ENCODE data around the gene RPS15. TPM values are rescaled to one million over a fixed set of nuclear protein-coding genes. Genes with fewer than 3 reads are reported as not detected.

Gene RPS15
- total and polyA plus RNA-seq, 2 of the 13 experiments (the other 11 are each of a cell fraction or from before 2014, with no cell fraction given): 695 to 1,411 TPM

GRCh38 chr19:1428738-1429391, 9.3 kb upstream of the RPS15 start:
- BruUV-seq (replicated peaks): no TSS peak
- POLR2A ChIA-PET: interaction anchor here (1.0 kb wide), 1 partner anchor 16 kb away, joined by 4 read pairs; no protein-coding TSS in a partner anchor

More at GRCh38 chr19:1428738-1429391, 9.3 kb upstream of the RPS15 start:
- TF ChIP-seq AGO2 (optimal IDR thresholded peaks at IDR 0.05; ENCODE audit: low read depth, low read length) (peak; percentile 91), ZBTB33 (CRISPR knock-in tag; IDR thresholded peaks at IDR 0.05) (peak; percentile 83), ZNF687 (CRISPR knock-in tag; IDR thresholded peaks at IDR 0.05) (peak; percentile 23; the same call in 1 of the 2 replicates), RBFOX2 (IDR thresholded peaks at IDR 0.05; ENCODE audit: low read depth, low read length) (peak; percentile 41; the same call in 1 of the 2 replicates), ZFP82 (CRISPR knock-in tag; IDR thresholded peaks at IDR 0.05; ENCODE audit: borderline replicate concordance) (no peak), FOSL1 (CRISPR knock-in tag; IDR thresholded peaks at IDR 0.05; ENCODE audit: borderline replicate concordance) (no peak), HNRNPL (IDR thresholded peaks at IDR 0.05; ENCODE audit: low read depth, low read length) (peak; percentile 49; the same call in 1 of the 2 replicates), KLF11 (CRISPR knock-in tag; IDR thresholded peaks at IDR 0.05) (no peak)
- no peak for ATAC-seq
- no peak overlapping the region for H3K9ac ChIP-seq (ENCODE audit: insufficient read depth, low read depth, low read length)
- H2AFZ ChIP-seq (ENCODE audit: low read length): no peak overlapping the region
- no peaks in the 10 kb centered on the region for H3K27me3 ChIP-seq (ENCODE audit: control insufficient read depth in 1 of 2, insufficient read depth in 2 of 2, low read length in 2 of 2)
- H4K20me1 ChIP-seq (ENCODE audit: insufficient read depth, low read length): peaks cover 8% of the 10 kb centered on the region
- no peak for DNase-seq (ENCODE audit: low spot score)
- WGBS (ENCODE audit: low lambda C conversion rate): 93% methylated on average over 15 of the region's 41 CpGs
- H3K36me3 ChIP-seq (replicated peaks in 1 of 2; ENCODE audit: control insufficient read depth in 1 of 2, insufficient read depth in 2 of 2, low read length in 2 of 2): peaks cover 30 to 71% of the 10 kb centered on the region in 2 experiments
- peaks cover 20% of the 10 kb centered on the region for H3K4me1 ChIP-seq (ENCODE audit: insufficient read depth, low read length)
- CTCF ChIA-PET (ENCODE audit: low intra/inter-chr PET ratio, low total read pairs): no interaction called here
- no peak overlapping the region for H3K27ac ChIP-seq (ENCODE audit: extremely low read length, insufficient read depth, low read length)
- H3K4me3 ChIP-seq (replicated peaks in 1 of 3; ENCODE audit: insufficient read depth in 1 of 3, low read depth in 2 of 3, low read length in 3 of 3): no peak overlapping the region
- in situ Hi-C loops (cut with HindIII; ENCODE audit: extremely low pct_ligation_motif_present, low pct_unique_long_range_greater_than_20kb): no loop called here
- intact Hi-C loops (cut with micrococcal nuclease; ENCODE audit: unreplicated experiment): no loop called here
- H3K4me2 ChIP-seq (ENCODE audit: low read depth, low read length): no peak overlapping the region
- no peaks in the 10 kb centered on the region for H3K9me3 ChIP-seq (ENCODE audit: low read length)
- H3K79me2 ChIP-seq (ENCODE audit: insufficient read depth, low read length): peaks cover 23% of the 10 kb centered on the region
- no peak for FAIRE-seq
